GM21360 (cell line): ENCODE results near the gene B4GALT1.
A peak's percentile ranks its signal among the peaks of the same experiment; 100 is the strongest.

ENCODE experiments used
- ATAC-seq: cut with Tn5 transposase; IDR thresholded peaks from one replicate; pipeline ENCODE4 v1.9.1; 2021; ENCODE audit warnings: mild to moderate bottlenecking, moderate library complexity; ENCODE audit not compliant: unreplicated experiment

The B4GALT1 gene

DNA sequence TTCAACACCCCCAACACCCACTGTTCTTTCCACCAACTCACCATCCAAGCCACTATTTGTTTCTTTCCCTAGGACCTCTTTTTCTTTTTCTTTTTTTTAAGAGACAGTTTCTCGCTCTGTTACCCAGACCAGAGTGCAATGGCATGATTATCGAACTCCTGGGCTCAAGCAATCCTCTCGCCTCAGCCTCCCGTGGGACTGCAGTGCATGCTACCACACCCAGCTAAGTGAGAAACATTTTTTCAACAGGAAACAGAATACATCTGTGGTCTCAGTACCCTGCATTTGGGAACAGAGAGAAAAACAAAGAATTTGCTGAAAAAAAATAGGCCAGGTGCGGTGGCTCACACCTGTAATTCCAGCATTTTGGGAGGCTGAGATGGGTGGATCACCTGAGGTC lies 24.6 kb downstream of the B4GALT1 start:
- no peak for ATAC-seq

DNA sequence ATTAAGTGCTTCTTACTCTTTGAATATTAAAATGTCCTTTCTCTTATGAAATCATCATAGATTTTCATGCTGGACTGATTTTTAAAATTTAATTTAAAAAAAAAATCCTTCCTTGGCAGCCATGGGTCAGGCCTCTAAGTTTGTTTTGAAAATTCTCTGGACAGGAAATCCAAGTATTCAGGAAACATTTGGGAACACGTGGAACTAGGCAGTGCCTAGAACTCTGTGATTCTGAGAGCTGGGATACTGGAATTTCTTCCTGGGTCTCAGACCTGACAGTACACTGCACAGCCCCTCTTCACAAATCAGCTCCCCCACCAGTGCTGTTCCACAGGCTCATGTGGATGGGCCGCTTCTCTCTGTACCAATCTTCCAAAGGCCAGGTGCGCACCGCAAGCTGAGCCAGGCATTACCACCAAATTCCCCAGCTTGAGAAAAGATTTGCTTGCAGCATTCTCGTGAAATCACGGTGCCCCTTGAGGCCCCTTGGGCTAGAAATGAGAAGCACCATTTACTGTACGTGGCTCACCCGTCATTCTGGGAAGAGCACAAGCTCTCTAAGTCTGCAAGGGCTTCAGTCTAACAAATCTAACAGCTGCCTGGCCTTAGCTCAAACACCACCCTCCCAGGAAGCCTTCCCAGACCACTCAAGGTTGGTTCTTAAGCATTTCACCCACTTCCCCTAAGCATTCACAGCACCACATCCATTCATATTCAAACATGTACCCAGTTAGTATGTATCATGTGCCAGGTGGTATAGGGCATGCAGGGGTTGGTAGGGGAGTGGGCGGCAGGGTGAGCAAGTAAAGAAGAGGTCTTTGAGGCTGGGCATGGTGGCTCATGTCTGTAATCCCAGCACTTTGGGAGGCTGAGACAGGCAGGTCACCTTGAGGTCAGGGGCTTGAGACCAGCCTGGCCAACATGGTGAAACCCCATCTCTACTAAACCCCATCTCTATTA lies 26.5 kb downstream of the B4GALT1 start:
- ATAC-seq = peak; percentile 38

DNA sequence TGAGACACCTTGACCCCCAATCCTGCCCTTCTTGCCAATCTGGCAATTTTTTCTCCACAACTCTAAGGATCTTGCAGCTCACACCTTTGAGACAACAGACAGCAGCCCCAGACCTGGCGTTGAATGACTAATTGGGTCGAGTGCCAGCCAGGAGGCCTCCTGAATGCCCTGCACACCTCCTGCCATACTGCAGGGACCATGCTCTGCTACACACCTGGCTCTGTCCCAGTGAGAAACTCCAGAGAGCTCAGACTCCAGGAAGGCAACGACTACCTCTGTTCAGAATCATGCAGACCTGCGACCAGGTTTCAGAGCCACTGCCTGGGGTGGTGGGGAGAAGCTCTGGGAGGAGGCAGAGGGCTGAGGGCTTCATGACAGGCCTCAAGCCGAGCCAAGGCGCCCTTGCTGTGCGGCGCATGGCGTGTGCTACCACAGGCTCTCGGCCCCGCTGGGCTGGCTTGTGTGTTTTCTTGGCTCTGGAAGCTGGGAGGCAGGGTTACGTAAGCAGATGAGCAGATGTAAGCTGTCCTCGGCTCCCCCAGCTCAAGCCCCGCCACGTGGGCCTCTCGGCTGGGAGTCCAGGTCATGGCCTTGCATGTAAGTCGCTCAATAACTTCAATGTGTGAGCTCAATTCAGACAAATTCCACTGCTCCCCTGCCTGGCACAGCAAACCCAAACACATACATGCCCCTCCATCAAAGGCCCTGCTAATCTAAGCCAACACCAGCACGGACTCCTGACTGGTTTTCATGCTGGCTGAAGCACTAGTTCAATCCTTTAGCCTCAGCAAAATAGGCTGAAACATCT lies 27.5 kb downstream of the B4GALT1 start:
- no peak for ATAC-seq

DNA sequence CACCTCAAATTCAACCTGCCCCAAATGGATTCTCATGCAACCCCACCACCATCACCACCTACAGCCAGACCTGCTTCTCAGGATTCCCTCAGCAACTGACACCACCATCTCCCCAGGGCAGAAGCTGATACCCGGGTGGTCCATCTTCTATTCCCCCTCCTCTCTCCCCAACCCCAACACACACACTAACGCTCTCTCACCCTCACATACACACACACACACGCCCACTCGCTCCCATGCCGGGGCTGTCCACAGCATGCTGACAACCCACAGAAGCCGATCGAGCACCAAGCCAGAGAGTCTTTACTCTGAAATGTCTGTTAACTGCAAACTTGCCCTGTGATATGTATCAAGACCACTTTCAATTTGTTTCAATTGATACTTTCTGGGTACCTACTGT lies 28.4 kb downstream of the B4GALT1 start:
- ATAC-seq = no peak

DNA sequence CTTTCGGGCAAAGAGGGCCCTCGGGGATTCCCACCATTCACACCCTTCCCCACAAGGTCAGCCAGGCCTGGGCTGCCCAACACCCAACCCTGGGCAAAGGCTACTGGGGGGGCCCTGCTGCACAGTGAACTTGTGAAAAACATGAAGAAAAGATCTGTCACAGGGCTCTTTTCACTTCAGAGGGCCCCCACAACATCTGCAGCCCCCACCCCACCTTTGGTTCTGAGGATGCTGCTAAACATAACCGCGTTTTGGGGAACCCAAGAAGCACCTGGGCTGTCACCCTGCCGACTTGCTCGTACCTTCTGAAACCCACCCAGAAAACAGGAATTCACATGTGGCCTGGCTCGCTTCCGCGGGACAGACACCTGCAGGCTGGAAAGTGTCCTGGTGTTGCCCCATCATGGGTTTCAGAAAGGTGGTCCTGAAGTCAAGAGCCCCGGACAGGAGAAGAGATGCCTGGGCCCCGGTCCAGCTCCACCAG lies 29.3 kb downstream of the B4GALT1 start:
- no peak for ATAC-seq

DNA sequence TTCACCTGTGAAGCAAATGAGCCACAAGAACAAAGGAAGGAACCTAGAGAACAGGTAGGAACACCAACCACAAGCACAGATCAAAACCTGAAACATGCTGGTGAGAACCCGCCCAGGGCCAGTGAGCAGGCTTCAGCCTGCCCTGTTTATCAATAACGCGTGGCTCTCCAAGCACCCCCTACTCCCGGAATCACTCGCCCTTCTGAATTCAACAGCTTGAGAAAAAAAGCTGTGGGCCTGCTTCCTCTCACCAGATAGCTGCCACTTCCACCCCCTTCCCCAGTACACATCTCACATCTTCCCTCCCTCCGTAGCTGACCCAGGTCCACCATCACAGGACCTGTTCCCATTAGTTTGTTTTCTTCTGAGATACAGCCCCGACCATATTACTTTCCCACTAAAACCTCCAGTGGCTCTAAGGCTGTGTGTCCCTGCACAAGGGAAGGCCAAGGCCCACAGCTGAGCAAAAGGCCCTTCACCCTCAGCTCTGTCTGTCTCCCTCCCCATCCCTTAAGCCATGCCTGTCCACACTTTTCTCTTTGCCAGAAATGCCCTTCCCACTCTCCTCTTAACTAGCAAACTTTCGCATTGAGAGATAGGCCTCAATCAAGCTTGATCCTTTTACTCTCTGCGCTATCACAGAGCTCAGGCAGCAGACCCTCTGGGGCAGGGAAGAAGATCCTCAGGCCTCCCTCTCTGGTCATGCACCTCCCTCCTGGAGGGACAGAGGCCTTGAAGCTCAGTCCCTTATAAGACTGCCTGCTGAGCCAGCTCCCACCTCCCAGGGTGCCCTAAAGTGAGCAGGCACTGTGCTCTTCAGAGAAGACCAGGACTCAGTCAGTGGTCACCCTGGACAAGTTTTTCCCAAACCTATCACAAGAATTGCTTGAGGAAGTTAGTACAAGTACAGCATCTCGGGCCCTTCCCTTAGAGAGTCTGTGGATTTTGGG lies 30.1 kb downstream of the B4GALT1 start:
- ATAC-seq = no peak

DNA sequence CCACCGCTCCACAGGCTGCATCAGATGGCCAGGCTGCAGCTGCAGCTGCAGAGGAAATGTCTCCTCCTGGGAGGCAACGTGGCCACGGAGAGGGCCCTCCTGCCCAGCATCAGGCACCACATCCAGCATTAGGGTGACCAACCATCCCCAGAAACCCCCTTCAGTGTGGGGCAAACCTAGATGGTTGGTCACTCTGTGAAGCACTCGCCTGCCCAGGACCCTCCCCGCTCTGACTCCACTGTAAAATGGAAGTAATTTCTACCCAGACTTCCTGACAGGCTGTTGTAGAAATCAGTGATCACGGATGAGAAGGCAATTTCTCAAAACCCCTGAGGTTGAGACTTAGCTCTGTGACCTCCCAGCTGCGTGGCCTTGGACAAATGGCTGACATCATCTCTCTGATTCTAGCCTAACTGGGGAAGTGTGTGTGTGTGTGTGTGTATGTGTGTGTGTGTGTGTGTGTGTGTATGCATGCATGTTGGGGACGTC lies 31.6 kb downstream of the B4GALT1 start:
- ATAC-seq = no peak

DNA sequence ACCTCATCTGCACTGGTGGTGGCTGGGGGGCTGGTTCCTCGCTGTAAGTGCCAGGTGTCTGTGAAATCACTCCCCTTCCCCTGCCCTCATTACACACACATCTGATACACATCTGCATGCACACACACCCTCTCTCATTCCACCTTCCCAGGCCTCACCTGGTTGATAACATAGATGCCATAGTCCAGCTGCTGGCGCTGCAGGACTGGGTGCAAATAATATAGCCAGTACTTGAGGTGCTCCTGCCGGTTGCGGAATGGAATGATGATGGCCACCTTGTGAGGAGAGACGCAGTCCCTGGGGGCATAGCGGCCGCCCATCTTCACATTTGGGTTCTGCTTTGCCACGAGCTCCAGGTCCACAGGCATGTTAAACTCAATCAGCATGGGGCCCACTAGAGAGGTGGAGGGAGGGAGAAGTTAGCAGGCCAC lies 32.1 kb downstream of the B4GALT1 start:
- ATAC-seq = no peak

DNA sequence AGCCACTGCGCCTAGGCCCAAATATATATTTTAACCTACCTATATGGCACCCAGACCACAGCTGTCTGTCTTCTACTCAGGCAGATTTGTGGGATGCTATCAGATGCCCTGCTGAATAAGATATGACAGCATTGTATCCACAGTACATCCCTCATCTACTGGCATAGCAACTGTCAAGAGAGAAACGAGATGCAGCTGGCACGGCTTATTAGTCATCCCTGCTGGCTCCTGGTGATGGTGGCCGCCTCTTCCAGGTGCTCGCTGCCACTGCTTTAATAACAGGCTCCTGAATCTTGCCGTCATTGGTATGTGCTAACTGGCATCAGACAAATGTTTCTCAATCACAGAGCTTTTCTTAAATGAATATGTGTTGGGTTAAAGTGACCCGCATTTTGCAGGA lies 34.0 kb downstream of the B4GALT1 start:
- no peak for ATAC-seq

DNA sequence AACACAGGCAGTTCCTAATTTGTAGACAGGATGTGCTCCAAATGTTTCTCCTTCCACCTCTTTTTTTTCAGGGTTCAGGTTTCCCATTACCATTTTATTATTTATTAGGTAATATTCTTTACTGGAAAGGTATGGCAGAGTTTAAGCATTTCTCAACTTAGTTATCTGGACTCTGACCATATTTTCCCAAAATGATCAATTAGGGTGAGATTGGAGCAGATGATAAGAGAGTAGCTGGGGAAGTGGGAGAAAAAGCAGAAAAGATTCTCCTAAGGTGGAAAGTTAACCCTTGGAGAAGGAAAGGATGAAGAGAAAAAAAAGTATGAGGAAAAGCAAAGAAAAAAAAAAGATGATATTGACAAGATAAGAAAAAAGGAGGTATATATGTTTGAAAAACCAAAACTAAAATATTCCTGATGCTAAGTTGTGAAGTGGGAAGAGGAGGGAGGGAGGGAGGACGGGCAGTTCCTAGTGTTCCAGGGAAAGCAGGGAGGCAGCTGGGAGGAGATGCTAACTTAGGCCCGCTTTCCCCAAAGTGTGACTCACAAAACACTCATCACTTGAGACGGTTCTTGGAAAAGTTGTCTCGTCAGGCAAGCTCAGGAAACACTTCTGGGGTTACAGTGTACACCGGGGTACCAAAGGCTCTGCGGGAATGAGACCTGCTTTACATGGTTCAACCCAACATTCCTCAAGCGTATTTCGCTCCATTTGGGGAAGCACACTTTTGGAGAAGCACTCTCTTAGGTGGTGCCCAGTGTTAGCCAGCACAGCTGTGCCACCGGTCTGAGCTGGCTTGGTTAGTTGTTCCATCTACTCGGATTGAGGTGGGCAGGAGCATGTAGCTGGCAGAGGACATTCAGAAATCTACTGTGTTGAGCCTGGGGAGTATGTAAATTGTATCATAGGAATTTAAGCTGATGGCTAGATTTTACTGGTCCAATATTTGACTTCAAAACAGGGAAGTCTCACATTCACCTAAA lies 35.1 kb downstream of the B4GALT1 start:
- ATAC-seq = no peak

DNA sequence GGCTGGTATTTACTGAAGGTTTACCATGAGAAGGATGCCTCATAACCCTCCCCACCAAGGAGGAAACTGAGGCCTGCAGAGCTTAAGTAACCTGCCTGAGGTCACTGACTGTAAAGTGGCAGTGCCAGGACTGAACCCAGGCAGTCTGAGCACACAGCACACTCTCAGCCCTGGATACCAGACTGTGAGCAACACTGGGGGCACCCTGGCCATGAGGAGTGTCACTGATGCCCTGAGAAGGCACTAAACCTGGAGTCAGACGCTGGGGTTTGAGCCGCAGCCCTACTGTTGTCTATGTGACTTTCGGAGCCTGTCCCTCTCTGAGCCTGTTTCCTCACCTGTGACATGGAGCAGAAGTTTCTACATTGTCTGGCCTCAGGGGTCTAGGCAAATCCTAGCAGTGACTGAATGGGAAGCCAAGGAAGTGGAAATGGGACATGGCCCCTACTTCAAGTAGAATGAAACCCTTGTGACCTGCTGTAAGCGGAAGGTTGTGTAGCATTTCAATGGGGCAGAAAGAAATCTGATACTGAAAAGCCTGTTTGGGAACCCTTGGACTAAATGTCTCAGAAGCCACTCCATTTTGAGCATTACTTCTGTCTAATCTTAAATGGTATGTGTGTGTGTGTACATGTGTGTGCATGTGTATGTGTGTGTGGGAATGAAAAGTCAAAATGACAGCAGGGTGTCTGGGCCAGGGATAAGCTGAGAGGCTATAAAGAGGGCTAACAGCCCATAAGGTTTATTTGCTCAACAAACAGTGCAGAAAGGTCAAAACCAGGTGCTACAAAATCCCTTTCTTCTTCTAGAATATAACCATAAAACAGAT lies 36.0 kb downstream of the B4GALT1 start:
- ATAC-seq = no peak

DNA sequence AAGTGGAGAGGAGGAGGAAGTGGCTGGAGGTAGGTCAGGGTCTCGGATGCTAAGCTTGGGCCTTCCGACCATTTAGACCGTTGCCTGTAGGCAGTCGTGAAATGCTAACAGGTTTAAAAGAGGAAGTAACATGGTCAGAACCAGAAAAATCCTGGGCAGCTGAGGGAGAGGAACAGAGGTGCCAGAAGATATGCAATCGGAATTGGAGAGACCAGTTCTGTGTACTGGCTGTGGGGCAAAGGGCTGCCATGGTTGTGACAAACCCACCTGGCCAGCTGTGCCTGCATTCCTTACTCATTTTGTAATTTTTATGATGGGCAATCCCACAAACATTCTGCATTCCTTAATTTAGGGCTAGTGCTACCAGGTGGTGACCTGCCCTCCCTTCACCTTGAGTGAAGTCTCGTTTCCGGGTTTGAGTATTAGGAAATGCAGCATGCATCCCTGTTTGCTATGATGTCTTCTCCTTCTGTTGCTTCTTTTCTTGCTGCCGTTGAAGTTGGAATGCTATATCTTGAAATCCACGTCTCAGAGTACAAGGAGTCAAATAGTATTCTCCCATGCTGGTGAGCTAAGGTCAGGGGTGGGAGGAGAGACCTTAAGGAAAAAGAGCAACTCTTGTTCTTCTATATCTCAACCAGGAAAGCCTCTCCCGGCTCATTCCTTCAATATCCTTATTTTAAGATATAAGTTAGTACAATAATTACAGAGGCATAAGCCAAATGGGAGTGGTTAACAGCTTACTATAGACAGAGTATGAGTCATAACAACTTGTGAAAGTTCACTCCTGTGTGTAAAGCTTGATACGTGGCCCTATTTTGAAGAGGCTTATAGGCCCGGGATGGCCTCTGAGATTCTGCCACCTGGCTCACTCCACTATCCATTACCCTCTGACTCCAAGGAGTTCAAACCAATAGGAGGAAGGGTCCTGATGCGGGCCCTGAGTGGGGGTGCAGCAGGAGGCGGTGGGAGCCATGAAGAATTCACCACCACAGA lies 37.0 kb downstream of the B4GALT1 start:
- peak; percentile 60 for ATAC-seq

DNA sequence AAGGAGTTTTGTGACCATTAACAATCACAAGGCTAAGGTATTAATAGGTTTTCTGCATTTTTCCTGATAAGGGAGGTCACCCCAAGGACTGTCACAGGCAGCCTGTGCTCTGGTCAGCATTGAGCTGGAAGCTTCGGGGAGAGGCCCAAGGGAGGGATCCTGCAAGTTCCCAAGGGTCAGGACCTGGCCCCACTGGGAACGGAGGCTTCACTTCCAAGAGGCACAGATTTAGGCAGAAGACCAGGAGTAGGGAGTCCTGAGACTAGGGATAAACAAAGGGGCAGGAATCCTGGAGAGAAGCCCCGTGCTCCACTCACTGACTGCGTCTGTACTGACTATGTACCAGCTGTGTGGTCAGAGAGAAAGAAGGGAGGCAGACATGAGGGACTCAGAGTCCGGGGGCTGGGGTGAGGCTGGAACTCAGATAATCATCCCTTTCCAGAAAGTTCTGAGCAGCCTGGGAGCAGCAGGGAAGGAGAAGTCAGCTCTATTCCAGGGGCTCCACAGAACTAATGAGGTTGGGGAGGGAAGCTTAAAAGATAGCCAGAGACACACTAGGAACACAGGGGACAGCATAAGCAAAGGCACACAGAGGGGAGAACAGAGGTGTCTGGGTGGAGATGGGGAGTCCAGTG lies 37.8 kb downstream of the B4GALT1 start:
- ATAC-seq = no peak

DNA sequence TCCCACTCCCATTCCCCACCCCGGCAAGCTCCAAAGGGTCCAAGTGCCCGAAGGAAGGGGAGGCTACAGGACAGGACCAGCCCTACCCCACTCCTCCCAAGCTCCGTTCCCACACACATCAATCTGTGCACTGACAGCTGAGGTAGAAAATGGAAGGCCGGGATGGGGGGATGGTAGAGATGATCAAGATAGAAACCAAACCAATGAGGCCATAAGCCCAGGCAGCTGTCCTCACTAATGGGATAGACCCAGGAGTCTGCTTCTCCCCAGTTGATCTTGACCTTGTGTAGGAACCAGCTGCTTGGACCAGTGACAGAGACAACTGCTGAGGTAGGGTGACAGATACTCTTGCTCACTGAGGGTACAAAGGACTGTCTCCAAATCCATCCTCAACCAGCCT lies 38.6 kb downstream of the B4GALT1 start:
- no peak for ATAC-seq

DNA sequence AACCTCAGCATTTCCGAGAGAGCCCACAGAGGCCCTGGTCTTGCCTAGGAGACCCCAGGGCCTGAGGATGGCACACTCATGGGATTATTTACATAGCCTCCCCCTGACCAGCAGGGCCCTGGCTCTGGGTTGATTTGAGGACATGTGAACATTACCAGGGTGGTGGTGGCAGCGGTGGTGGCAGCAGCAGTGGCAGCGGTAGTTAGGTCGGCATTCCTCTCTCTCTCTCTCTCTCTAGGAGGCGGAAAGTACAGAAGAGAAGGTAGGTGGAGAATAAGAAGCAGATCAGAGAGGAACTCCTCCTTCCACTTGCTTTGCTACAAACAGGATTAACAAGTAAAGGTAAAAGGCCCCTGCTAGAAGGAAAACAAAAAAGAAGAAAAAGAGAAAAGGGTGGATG lies 39.3 kb downstream of the B4GALT1 start:
- ATAC-seq = no peak
